D721Med (cell line): ENCODE measurements around the gene SEMA3E.

Experiments used
- DNase-seq: peaks from one replicate; pipeline ENCODE4 v3.0.0; 2011; ENCODE audit warnings: low spot score; ENCODE audit not compliant: insufficient read length
- FAIRE-seq: peaks from 2 replicates; lab custom pipeline; 2011; peaks lifted over from hg19 to GRCh38; lab: Jason Lieb, UNC
- TF ChIP-seq, protein P1 (sequence below): IDR thresholded peaks from 2 replicates; pipeline ENCODE4 v1.5.1; 2012; ENCODE audit warnings: mild to moderate bottlenecking, control low read depth; ENCODE audit not compliant: insufficient read depth; ENCODE audit errors: missing control alignments

The SEMA3E gene

GRCh38 chr7:83613232-83613631 lies 35.7 kb downstream of the SEMA3E start:
- DNase-seq: no peak
- TF ChIP-seq, protein P1, sequence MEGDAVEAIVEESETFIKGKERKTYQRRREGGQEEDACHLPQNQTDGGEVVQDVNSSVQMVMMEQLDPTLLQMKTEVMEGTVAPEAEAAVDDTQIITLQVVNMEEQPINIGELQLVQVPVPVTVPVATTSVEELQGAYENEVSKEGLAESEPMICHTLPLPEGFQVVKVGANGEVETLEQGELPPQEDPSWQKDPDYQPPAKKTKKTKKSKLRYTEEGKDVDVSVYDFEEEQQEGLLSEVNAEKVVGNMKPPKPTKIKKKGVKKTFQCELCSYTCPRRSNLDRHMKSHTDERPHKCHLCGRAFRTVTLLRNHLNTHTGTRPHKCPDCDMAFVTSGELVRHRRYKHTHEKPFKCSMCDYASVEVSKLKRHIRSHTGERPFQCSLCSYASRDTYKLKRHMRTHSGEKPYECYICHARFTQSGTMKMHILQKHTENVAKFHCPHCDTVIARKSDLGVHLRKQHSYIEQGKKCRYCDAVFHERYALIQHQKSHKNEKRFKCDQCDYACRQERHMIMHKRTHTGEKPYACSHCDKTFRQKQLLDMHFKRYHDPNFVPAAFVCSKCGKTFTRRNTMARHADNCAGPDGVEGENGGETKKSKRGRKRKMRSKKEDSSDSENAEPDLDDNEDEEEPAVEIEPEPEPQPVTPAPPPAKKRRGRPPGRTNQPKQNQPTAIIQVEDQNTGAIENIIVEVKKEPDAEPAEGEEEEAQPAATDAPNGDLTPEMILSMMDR: no peak
- FAIRE-seq: no peak

DNA sequence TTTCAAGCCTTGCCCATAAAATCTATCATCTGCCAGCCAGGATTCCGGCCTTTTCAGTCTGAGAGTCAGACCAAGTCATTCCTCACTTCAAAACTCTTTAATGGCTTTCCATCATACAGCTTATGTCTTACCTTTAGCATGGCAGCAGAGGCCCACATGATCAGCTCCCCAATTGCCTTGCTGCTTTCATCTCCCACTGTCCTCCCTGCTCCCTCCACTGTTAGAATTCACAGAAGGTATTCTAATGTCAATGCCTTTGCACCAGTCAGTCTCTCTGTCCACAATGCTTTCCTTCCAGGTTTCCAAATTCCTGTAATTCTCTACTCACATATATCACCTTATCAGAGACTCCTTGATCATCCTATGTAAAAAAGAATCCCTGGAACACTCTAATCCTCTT lies 37.2 kb downstream of the SEMA3E start:
- no peak for FAIRE-seq
- DNase-seq: no peak
- TF ChIP-seq, protein P1: no peak

DNA sequence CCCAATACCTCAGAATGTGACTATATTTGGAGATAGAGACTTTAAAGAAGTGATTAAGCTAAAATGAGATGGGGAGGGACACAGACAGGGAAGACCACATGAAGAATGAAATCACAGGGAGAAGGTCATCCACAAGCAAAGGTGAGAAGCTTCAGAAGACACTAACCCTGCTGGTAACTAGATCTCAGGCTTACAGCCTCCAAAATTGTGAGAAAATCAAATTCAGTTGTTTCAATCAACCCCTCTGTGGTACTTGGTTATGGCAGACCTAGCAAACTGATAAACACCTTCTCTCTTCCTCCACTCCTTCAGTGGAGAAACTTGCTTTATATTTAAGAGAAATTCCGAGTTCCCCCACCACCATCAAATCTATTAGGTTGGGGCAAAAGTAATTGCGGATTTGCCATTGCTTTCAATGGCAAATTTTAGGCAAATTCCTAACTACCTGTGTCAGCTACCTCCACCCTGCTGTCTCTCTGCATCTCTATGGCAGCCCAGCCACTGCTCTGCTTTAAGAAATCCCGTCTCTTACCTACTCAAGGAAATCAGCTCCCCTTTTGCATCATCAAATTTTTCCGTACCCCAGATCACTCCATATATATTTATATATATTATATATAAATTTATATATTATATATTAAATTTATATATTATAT lies 38.2 kb downstream of the SEMA3E start:
- no peak for DNase-seq
- FAIRE-seq: no peak

DNA sequence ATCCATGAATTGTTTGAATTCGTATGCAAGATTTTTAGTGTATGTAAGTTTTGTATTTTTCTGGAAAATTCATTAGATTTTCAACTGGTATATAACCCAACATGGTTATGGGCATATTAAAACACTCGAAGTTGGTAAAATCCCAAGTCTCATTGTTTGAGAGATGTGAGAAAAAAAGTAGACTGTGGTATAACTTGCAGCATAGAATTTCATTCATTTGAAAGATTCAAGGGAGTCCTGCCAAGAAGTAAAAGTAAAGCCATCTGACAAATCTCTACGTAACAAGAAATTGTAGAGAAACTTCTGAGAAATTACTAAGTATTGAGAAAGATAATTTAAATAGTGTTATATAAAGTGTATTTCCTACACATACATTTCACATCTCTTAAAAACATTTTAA lies 40.2 kb downstream of the SEMA3E start:
- no peak for DNase-seq
- FAIRE-seq: no peak
- TF ChIP-seq, protein P1: no peak

More for the DNA sequence above, 38.2 kb downstream of the SEMA3E start:
- TF ChIP-seq, protein P1: no peak

- FAIRE-seq (no peak), DNase-seq (no peak)
- TF ChIP-seq, protein P1: no peak
These were observed 45.3 kb downstream of the SEMA3E start for GRCh38 chr7:83603649-83604048.

DNA sequence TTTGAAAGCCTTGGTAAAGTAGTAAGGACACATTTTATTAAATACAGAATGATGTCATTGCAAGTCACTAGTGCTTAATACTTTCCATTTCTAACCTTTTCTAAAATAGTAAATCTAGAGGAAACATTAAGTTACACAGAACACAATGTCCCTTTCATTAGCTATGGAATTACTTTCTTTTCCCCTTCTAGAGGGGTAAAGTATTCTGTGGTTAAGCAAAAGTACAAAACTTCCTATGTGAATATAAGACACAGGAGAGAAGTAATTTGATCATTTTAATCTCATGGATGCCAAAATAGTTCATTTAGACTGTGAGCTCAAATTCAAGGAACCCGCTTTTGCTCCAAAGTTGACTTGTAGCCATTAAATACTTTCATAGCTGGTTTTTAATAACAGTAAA lies 49.8 kb downstream of the SEMA3E start:
- DNase-seq (no peak), FAIRE-seq (no peak)
- TF ChIP-seq, protein P1: no peak

DNA sequence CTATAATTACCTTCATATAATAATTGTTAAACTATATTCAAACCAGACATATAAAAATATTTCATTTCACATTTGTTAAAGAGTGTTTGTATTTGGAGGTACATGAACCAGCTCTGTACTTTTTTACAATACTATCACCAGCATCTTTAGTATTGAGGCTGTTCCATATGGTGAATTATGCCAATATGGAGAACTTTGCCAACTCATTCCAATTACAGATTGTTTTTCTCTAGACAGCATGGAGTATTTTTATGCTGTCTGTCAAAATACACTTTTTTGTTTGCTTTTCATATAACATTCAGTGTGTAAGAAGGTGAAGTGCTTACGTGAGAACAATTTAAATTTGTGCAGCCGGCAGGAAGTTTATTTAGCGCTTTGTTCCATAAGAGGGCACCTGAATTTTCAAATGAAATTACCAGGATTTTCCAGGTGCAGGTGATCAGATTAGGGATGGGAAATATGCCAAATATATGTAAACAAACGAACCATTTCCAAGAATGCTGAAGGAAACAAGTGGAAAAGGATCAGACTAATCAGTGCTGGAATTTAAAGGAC lies 54.9 kb downstream of the SEMA3E start:
- TF ChIP-seq, protein P1: no peak
- FAIRE-seq (no peak), DNase-seq (no peak)
